Gastrocnemius medialis (tissue), 4 donors: ENCODE measurements around the gene SYCE3.
A peak's percentile ranks its signal among the peaks of the same experiment; 100 is the strongest.

Experiments used
- POLR2A ChIP-seq, 2 donors: fragments of 450-650 bp; IDR thresholded peaks; one replicate each; pipeline ENCODE4 v1.6.1; 2017; ENCODE audit warnings: antibody characterized with exemption in 2 of 2, mild to moderate bottlenecking in 2 of 2, moderate library complexity in 2 of 2
- TF ChIP-seq, protein P1 (sequence below), 5 experiments: fragments of 450-650 bp in 3 of 5; fragments of 200-600 bp in 2 of 5; sonication (generic) in 2 of 5; IDR thresholded peaks in 4 of 5; conservative IDR thresholded peaks in 1 of 5; 1 replicate in 4 of 5; 2 replicates in 1 of 5; pipeline ENCODE4 v1.5.1; 2016 to 2019; ENCODE audit warnings: antibody characterized with exemption in 5 of 5, mild to moderate bottlenecking in 3 of 5, moderate library complexity in 3 of 5

DNA sequence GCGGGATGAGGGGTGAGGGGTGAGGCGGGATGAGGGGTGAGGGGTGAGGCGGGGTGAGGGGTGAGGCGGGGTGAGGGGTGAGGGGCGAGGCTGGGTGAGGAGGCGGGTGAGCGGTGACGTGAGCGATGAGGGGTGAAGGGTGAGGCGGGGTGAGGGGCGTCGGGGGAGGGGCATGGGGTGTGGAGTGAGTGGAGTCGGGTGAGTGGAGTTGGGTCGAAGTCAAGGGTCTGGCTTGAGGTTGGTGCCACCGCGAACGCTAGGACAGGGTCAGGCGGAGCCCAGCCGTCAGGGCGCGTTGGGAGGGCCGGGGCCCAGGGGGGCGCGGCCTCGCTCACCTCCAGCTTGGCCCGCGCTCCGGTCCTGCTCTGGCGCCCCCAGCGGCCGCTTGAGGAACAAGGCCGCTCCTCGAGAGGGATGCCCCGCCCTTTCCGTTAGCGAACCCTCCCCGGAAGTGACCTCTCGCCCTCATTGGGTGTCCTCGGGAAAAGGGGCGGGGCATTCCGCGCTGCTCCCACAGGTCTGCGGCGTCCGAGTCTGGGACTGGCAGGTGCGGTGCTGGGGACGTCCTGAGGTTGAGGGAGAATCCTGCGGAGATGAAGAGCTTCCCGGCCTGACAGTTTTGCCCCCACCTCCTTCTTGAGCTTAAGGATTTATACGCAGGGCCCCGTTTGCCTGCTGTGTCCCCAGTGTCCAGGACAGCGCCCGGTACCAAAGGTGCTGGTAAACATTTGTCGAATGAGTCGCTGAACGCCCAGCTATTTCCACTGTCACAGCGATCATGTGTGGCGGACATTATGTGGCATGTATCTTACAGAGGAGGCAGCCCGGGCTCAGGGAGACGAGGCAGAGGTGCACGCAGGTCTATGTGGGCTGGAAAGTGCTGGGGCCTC, at the start of gene SYCE3:
- TF ChIP-seq, protein P1, sequence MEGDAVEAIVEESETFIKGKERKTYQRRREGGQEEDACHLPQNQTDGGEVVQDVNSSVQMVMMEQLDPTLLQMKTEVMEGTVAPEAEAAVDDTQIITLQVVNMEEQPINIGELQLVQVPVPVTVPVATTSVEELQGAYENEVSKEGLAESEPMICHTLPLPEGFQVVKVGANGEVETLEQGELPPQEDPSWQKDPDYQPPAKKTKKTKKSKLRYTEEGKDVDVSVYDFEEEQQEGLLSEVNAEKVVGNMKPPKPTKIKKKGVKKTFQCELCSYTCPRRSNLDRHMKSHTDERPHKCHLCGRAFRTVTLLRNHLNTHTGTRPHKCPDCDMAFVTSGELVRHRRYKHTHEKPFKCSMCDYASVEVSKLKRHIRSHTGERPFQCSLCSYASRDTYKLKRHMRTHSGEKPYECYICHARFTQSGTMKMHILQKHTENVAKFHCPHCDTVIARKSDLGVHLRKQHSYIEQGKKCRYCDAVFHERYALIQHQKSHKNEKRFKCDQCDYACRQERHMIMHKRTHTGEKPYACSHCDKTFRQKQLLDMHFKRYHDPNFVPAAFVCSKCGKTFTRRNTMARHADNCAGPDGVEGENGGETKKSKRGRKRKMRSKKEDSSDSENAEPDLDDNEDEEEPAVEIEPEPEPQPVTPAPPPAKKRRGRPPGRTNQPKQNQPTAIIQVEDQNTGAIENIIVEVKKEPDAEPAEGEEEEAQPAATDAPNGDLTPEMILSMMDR (IDR thresholded peaks at IDR 0.05 in 4 of 5, conservative IDR thresholded peaks at IDR 0.05 in 1 of 5), result peak; percentile 95 to 98 (median 97)
- TF ChIP-seq POLR2A (IDR thresholded peaks at IDR 0.05), result peak; percentile 78 to 81
